ENCODE results near the gene CDK4.

CDK4 gene

DNA sequence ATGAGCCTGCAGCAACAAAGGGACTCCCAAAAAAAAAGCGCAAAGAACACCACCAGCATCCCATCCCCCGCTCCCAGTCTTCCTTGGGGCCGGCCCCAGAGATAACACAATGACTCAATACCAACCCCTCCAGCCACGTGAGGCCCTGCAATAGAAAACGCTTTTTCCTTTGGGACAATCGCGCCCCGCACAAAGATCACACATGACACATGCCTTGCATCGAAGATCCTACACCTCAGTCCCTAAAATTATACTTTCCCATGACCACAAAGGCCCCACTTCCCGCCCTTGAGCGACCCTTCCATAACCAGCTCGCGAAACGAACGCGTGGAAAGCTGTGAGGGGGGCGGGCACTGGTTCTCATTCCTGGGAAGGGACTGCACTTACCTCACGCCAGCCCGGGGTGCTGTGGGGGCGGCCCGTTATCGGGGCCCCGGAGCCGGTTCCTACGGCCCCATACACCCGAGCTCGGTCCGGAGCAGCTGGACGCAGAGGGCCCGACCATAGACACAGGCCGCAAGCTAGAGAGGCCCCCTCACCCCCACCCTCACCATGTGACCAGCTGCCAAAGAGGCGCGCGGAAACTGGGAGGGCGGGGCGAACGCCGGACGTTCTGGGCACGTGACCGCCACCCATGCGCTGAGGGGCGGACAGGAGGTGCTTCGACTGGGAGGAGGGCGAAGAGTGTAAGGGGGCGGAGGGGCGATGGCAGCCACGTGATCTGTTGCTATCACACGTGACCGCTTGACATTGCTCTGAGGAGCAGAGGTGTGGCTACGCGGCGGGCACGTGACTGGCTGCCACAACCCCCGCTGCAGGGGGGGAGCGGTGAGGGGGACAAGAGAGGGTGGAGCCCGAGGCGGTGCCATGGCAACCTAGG lies at the start of gene CDK4:
TSS of gene CDK4 (minus strand) at position 523 of the 880 bp plus-strand sequence. CDS start 593 bp downstream, outside the sequence.
- peak within 1 kb of the TSS; percentile 91 for H3K27ac ChIP-seq
- TF ChIP-seq CTCF (IDR thresholded peaks at IDR 0.05) (no peak), ZFX (IDR thresholded peaks at IDR 0.05; ENCODE audit: borderline replicate concordance) (no peak)

DNA sequence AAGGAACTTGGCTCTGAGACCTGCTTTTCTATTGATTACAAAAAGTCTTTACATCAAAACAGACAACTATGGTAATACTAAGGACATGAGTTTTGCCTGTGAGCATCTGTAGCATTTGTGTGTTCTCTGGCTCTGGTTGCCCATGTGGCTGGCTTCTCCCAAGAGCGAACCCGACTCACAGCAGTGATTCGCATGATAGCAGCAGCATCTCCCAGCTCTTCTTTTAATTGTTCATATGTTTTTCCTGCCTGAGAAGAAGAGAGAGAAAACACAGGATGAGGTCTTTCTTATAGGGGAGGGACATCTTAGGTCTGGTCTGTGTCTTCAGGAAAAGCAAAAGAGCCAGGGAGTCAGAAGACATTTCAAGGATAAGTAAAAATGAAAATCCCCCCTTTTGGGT lies 48.9 kb upstream of the CDK4 start:
- H3K27ac ChIP-seq: no peak overlapping the region
- no peak for TF ChIP-seq CTCF (IDR thresholded peaks at IDR 0.05)
- TF ChIP-seq ZFX (IDR thresholded peaks at IDR 0.05; ENCODE audit: borderline replicate concordance): no peak

DNA sequence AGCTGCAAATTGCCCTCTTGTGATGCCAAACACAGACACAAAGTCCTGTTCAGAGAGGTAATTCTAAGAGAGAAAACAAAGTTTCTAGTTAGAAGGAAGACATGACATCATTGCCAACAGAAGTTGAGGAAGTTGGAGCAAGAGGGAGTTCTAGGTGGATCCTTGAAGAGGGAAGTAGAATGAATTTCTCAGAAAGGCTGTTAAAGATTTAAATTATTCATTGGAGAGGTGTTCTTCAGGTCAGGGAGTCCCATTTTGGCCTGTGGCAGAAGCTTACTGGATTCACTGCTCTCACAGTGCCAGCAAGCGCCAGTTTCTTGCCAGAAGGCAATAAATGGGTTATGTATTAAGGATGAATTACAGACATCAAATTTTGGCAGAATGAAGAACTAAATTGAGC lies 45.8 kb upstream of the CDK4 start:
- no peak for TF ChIP-seq ZFX (IDR thresholded peaks at IDR 0.05; ENCODE audit: borderline replicate concordance)
- TF ChIP-seq CTCF (IDR thresholded peaks at IDR 0.05): no peak
- no peak overlapping the region for H3K27ac ChIP-seq

DNA sequence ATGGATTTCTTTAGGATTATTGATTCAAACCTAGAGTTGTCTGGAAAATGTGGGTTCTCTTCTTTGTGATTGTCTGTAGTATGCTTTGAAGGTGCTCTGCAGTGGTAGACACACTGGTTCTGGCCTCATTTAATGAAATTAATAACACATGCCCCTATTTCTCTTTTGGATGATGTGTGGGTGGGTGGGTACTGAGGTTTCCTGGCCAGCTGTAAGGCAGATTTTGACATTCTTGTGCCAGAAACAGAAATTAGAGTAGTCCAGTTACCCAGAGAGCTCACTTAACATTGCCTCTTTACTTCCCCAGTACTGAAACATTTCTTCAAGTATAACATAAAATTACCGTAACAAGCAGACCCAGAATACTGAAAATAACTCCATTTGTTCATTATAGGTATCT lies 44.9 kb upstream of the CDK4 start:
- no peak for TF ChIP-seq CTCF (IDR thresholded peaks at IDR 0.05)
- TF ChIP-seq ZFX (IDR thresholded peaks at IDR 0.05; ENCODE audit: borderline replicate concordance): no peak
- H3K27ac ChIP-seq: no peak overlapping the region

- TF ChIP-seq ZFX (IDR thresholded peaks at IDR 0.05; ENCODE audit: borderline replicate concordance): no peak
- no peak for TF ChIP-seq CTCF (IDR thresholded peaks at IDR 0.05)
- H3K27ac ChIP-seq: no peak overlapping the region
These were observed 43.2 kb upstream of the CDK4 start for GRCh38 chr12:57795354-57795753.

GRCh38 chr12:57793920-57794319 lies 41.8 kb upstream of the CDK4 start:
- H3K27ac ChIP-seq: no peak overlapping the region
- TF ChIP-seq CTCF (IDR thresholded peaks at IDR 0.05) (no peak), ZFX (IDR thresholded peaks at IDR 0.05; ENCODE audit: borderline replicate concordance) (no peak)

GRCh38 chr12:57783861-57784260 lies 31.8 kb upstream of the CDK4 start:
- H3K27ac ChIP-seq: no peak overlapping the region
- TF ChIP-seq CTCF (IDR thresholded peaks at IDR 0.05) (no peak), ZFX (IDR thresholded peaks at IDR 0.05; ENCODE audit: borderline replicate concordance) (no peak)
